K562 (cell line): ENCODE measurements around the gene XAB2. TPM values are rescaled to one million over a fixed set of nuclear protein-coding genes. Genes with fewer than 3 reads are reported as not detected.

ENCODE experiments used
- CBFA2T2 ChIP-seq: fragments of 450-650 bp; conservative IDR thresholded peaks from 2 replicates; pipeline ENCODE4 v1.6.1; 2017; ENCODE audit warnings: mild to moderate bottlenecking
- CBX5 ChIP-seq: IDR thresholded peaks from 2 replicates; pipeline ENCODE4 v1.6.1; 2014; ENCODE audit warnings: low read depth, borderline replicate concordance
- CEBPB ChIP-seq: fragments of 450-650 bp; IDR thresholded peaks from 2 replicates; pipeline ENCODE4 v1.6.1; 2016; ENCODE audit warnings: missing genetic modification characterization, missing compliant biosample characterization
- CXXC5 ChIP-seq: fragments of 250-450 bp; sonication (Bioruptor Pico); IDR thresholded peaks from 2 replicates; pipeline ENCODE4 v1.8.0; 2022; ENCODE audit warnings: inconsistent platforms, mild to moderate bottlenecking, moderate library complexity
- ETS2 ChIP-seq: IDR thresholded peaks from 2 replicates; pipeline ENCODE4 v1.6.1; 2016; ENCODE audit warnings: borderline replicate concordance, missing genetic modification characterization, mild to moderate bottlenecking, moderate library complexity, missing compliant biosample characterization; ENCODE audit not compliant: poor library complexity, severe bottlenecking
- KDM5B ChIP-seq: fragments of 200-600 bp; sonication (generic); IDR thresholded peaks from 2 replicates; pipeline ENCODE4 v1.6.1; 2012; ENCODE audit warnings: low read depth, mild to moderate bottlenecking, moderate library complexity, low read length, control low read depth, inconsistent platforms; ENCODE audit not compliant: insufficient replicate concordance
- MAX ChIP-seq: sonication (generic); formaldehyde crosslinking; IDR thresholded peaks from 2 replicates; pipeline ENCODE4 v1.9.0; 2022; ENCODE audit warnings: mild to moderate bottlenecking, missing genetic modification reagents
- NFIC ChIP-seq: fragments of 450-650 bp; IDR thresholded peaks from 2 replicates; pipeline ENCODE4 v1.6.1; 2017; ENCODE audit warnings: mild to moderate bottlenecking, inconsistent platforms
- NRF1 ChIP-seq, 2 experiments: fragments of 450-650 bp; IDR thresholded peaks in 1 of 2; conservative IDR thresholded peaks in 1 of 2; 2 replicates each; pipeline ENCODE4 v1.6.1; 2014; ENCODE audit warnings: mild to moderate bottlenecking in 2 of 2
- PCBP1 ChIP-seq: fragments of 200-400 bp; formaldehyde crosslinking; IDR thresholded peaks from 2 replicates; pipeline ENCODE4 v1.6.1; 2018; ENCODE audit warnings: mild to moderate bottlenecking, low read depth, low read length; ENCODE audit not compliant: poor library complexity, severe bottlenecking
- PHF20 ChIP-seq: fragments of 450-650 bp; IDR thresholded peaks from 2 replicates; pipeline ENCODE4 v1.6.1; 2018; ENCODE audit not compliant: partially characterized antibody
- POLR2AphosphoS5 ChIP-seq: IDR thresholded peaks from 2 replicates; pipeline ENCODE4 v1.6.1; 2011; ENCODE audit warnings: mild to moderate bottlenecking, low read depth, low read length, moderate library complexity; ENCODE audit not compliant: control insufficient read depth, insufficient read depth
- POLR2B ChIP-seq: fragments of 450-650 bp; IDR thresholded peaks from 2 replicates; pipeline ENCODE4 v1.6.1; 2018; ENCODE audit warnings: low read depth; ENCODE audit not compliant: partially characterized antibody
- PTRF ChIP-seq: fragments of 450-650 bp; IDR thresholded peaks from 2 replicates; pipeline ENCODE4 v1.6.1; 2016; ENCODE audit warnings: mild to moderate bottlenecking, missing genetic modification characterization, missing compliant biosample characterization
- RBM22 ChIP-seq: fragments of 200-400 bp; formaldehyde crosslinking; IDR thresholded peaks from 2 replicates; pipeline ENCODE4 v1.6.1; 2018; ENCODE audit warnings: low read length, low read depth; ENCODE audit not compliant: poor library complexity, severe bottlenecking
- SUPT5H ChIP-seq: fragments of 450-650 bp; IDR thresholded peaks from 2 replicates; pipeline ENCODE4 v1.6.1; 2016
- TAF9B ChIP-seq: fragments of 450-650 bp; IDR thresholded peaks from 2 replicates; pipeline ENCODE4 v1.6.1; 2018; ENCODE audit warnings: mild to moderate bottlenecking; ENCODE audit not compliant: partially characterized antibody
- ZBTB11 ChIP-seq, 3 experiments: fragments of 200-800 bp in 1 of 3; fragments of 250-450 bp in 1 of 3; fragments of 450-650 bp in 1 of 3; sonication (Bioruptor Pico) in 1 of 3; sonication (Bioruptor generic) in 1 of 3; formaldehyde crosslinking in 1 of 3; IDR thresholded peaks; 2 replicates each; pipeline versions ENCODE4 v1.6.1 to v1.8.0; 2016 to 2022; ENCODE audit warnings: mild to moderate bottlenecking in 2 of 3, missing genetic modification characterization in 2 of 3, missing compliant biosample characterization in 1 of 3, moderate library complexity in 1 of 3
- ZBTB17 ChIP-seq: fragments of 450-650 bp; formaldehyde crosslinking; IDR thresholded peaks from 2 replicates; pipeline ENCODE4 v1.4.0; 2020; ENCODE audit warnings: mild to moderate bottlenecking
- ZFP30 ChIP-seq: fragments of 250-450 bp; sonication (Bioruptor Pico); IDR thresholded peaks from 2 replicates; pipeline ENCODE4 v1.8.0; 2022; ENCODE audit warnings: moderate library complexity, mild to moderate bottlenecking, inconsistent platforms, borderline replicate concordance
- polyA plus RNA-seq, 8 experiments: library from polyadenylated mRNA; depleted of rRNA in 4 of 8; stranded (reverse) in 5 of 8; unstranded in 3 of 8; fragments of >200 nt; fragmentation: Nextera tagmentation in 2 of 8; fragmentation: Illumina TruSeq in 1 of 8; extraction: Ambion mirVana in 2 of 8; extraction: Trizol in 1 of 8; gene quantifications; 2 replicates each; pipeline versions ENCODE4 v1.2.1 to v1.2.3, GENCODE V29; 2011 to 2014; ENCODE audit warnings: inconsistent platforms in 1 of 8, missing spikeins in 1 of 8
- total RNA-seq, 7 experiments: library from RNA; depleted of rRNA in 6 of 7; stranded (reverse); fragments of >200 nt in 6 of 7; fragmentation: Illumina TruSeq in 2 of 7; extraction: Trizol in 2 of 7; gene quantifications; 2 replicates each; pipeline versions ENCODE4 v1.2.1 to v1.2.3, GENCODE V29; 2011 to 2021; ENCODE audit warnings: low replicate concordance in 1 of 7

Gene XAB2
- total and polyA plus RNA-seq, 9 of the 15 experiments (the other 6 are each of a cell fraction or from before 2014, with no cell fraction given) = 0.21 to 58.3 (median 20.0) TPM

- TF ChIP-seq TAF9B (peak; percentile 62), ETS2 (tag) (no peak), POLR2AphosphoS5 (peak; percentile 62), PCBP1 (peak; percentile 30), SUPT5H (peak; percentile 78), PHF20 (peak; percentile 57), KDM5B (peak; percentile 47), CBFA2T2 (no peak), MAX (peak; percentile 97), NRF1 (conservative IDR thresholded peaks at IDR 0.05 in 1 of 2, IDR thresholded peaks at IDR 0.05 in 1 of 2) (peak; percentile 85 to 88), PTRF (tag) (no peak), CBX5 (0 out of 2 replicates have a peak, but pooled peaks have one; percentile 15), ZBTB11 (CRISPR knock-in tag; IDR thresholded peaks at IDR 0.05) (peak in 1 of 3 experiments; percentile 16; a peak in 1 of 6 replicates), RBM22 (peak; percentile 59), NFIC (peak; percentile 58), POLR2B (peak; percentile 39), ZFP30 (CRISPR knock-in tag) (no peak), CEBPB (peak; percentile 55; the same call in 1 of the 2 replicates), ZBTB17 (CRISPR knock-in tag) (peak; percentile 92), CXXC5 (CRISPR knock-in tag) (peak; percentile 72)
Measured at GRCh38 chr19:7636691-7637373, 7.5 kb upstream of the XAB2 start, which contains the start of gene STXBP2 (continued).
